BLaER1 treated with 17β-estradiol and CSF1 and Interleukin-3, amounts not matched to agents 10 nM and 100 nM (cell line): ENCODE data around the gene SLC16A4.
A peak's percentile ranks its signal among the peaks of the same experiment; 100 is the strongest.

ENCODE experiments used
- H3K27ac ChIP-seq, 11 experiments: shearing (Covaris generic); formaldehyde crosslinking; 2 replicates each; pipeline ENCODE4 v1.8.1; 2022
- H3K27me3 ChIP-seq, 11 experiments: shearing (Covaris generic); formaldehyde crosslinking; 2 replicates each; pipeline ENCODE4 v1.8.1; 2022
- H3K36me3 ChIP-seq, 11 experiments: shearing (Covaris generic); formaldehyde crosslinking; 2 replicates each; pipeline ENCODE4 v1.8.1; 2022
- H3K4me1 ChIP-seq, 10 experiments: shearing (Covaris generic); formaldehyde crosslinking; 2 replicates each; pipeline ENCODE4 v1.8.1; 2022
- H3K4me2 ChIP-seq, 11 experiments: shearing (Covaris generic); formaldehyde crosslinking; 2 replicates each; pipeline ENCODE4 v1.8.1; 2022
- H3K4me3 ChIP-seq, 10 experiments: shearing (Covaris generic); formaldehyde crosslinking; 2 replicates each; pipeline ENCODE4 v1.8.1; 2022
- H3K9ac ChIP-seq, 11 experiments: shearing (Covaris generic); formaldehyde crosslinking; 2 replicates each; pipeline ENCODE4 v1.8.1; 2022
- H3K9me3 ChIP-seq, 11 experiments: shearing (Covaris generic); formaldehyde crosslinking; replicated peaks in 1 of 11; 2 replicates each; pipeline ENCODE4 v1.8.1; 2022
- H4K20me1 ChIP-seq, 11 experiments: shearing (Covaris generic); formaldehyde crosslinking; 2 replicates each; pipeline ENCODE4 v1.8.1; 2022
- Cebpa-rat ChIP-seq, 11 experiments: shearing (Covaris generic); IDR thresholded peaks; 2 replicates each; pipeline ENCODE4 v1.8.1; 2022

SLC16A4 gene

DNA sequence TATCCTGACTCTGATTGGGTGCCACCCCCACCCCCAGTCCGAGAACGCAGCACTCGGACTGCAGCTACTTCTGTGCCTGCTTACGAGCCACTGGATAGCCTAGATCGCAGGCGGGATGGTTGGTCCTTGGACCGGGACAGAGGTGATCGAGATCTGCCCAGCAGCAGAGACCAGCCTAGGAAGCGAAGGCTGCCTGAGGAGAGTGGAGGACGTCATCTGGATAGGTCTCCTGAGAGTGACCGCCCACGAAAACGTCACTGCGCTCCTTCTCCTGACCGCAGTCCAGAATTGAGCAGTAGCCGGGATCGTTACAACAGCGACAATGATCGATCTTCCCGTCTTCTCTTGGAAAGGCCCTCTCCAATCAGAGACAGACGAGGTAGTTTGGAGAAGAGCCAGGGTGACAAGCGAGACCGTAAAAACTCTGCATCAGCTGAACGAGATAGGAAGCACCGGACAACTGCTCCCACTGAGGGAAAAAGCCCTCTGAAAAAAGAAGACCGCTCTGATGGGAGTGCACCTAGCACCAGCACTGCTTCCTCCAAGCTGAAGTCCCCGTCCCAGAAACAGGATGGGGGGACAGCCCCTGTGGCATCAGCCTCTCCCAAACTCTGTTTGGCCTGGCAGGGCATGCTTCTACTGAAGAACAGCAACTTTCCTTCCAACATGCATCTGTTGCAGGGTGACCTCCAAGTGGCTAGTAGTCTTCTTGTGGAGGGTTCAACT is 49.5 kb downstream of the SLC16A4 start:
- no peak for TF ChIP-seq Cebpa-rat (IDR thresholded peaks at IDR 0.05)
- Histone ChIP-seq H3K36me3 (peaks cover 40 to 62% (median 60%) of the 10 kb centered on the region in 11 experiments), H4K20me1 (peaks cover 64 to 68% (median 66%) of the 10 kb centered on the region in 11 experiments), H3K27me3 (no peaks in the 10 kb centered on the region), H3K4me2 (peak overlapping the region; percentile 78 to 97 (median 95)), H3K9ac (peak overlapping the region; percentile 57 to 99 (median 98); a peak in 19 of 22 replicates), H3K4me1 (peaks cover 53 to 74% (median 69%) of the 10 kb centered on the region in 10 experiments), H3K9me3 (no peaks in the 10 kb centered on the region), H3K4me3 (peak overlapping the region; percentile 25 to 96 (median 90); a peak in 19 of 20 replicates), H3K27ac (peak overlapping the region in 1 of 11 experiments; percentile 99; a peak in 2 of 22 replicates)

- Histone ChIP-seq H3K27me3 (no peaks in the 10 kb centered on the region), H3K36me3 (peaks cover 30 to 51% (median 48%) of the 10 kb centered on the region in 11 experiments), H3K4me2 (peak overlapping the region; percentile 78 to 97 (median 95)), H3K4me1 (peaks cover 49 to 70% (median 63%) of the 10 kb centered on the region in 10 experiments), H3K9ac (peak overlapping the region; percentile 92 to 99 (median 98)), H3K4me3 (peak overlapping the region; percentile 72 to 96 (median 90)), H4K20me1 (peaks cover 53 to 56% (median 55%) of the 10 kb centered on the region in 11 experiments), H3K27ac (peak overlapping the region; percentile 75 to 99 (median 98); a peak in 21 of 22 replicates), H3K9me3 (no peaks in the 10 kb centered on the region)
- no peak for TF ChIP-seq Cebpa-rat (IDR thresholded peaks at IDR 0.05)
These were observed 50.7 kb downstream of the SLC16A4 start for GRCh38 chr1:110340207-110340468.

GRCh38 chr1:110339407-110340206 is 51.2 kb downstream of the SLC16A4 start:
- H4K20me1 ChIP-seq: peaks cover 48 to 51% (median 50%) of the 10 kb centered on the region in 11 experiments
- no peaks in the 10 kb centered on the region for H3K27me3 ChIP-seq
- H3K9ac ChIP-seq: peak overlapping the region; percentile 92 to 99 (median 98)
- peak overlapping the region; percentile 78 to 97 (median 95) for H3K4me2 ChIP-seq
- peaks cover 49 to 65% (median 59%) of the 10 kb centered on the region in 10 experiments for H3K4me1 ChIP-seq
- peak overlapping the region; percentile 72 to 96 (median 90) for H3K4me3 ChIP-seq
- H3K9me3 ChIP-seq: no peaks in the 10 kb centered on the region
- H3K27ac ChIP-seq: peak overlapping the region; percentile 75 to 99 (median 98)
- no peak for TF ChIP-seq Cebpa-rat (IDR thresholded peaks at IDR 0.05)
- H3K36me3 ChIP-seq: peaks cover 30 to 45% (median 43%) of the 10 kb centered on the region in 11 experiments

DNA sequence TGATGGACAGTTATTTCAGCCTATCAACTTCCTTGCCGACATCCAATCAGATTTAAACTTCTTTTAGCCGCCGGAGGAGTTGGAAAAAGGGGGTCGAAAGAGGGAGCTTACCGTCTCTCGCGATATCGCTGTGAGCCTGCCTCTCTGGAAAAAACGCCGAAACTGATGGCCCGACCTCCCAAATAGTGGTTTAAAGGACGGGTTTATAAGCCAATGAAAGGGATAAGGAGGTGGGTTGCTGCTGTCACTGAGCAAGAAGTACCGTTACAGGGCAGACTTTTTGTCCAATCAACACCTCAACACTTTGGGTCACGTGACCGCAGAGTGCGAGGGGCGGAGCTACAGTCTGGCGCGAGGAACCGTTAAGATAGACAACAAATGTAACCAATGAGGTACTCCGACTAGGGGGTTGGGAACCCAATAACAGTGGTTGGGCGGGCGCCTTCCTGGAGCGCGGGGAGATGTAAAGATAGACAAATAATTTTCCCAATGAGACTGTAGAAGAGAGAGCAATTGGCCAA is 51.9 kb downstream of the SLC16A4 start, which contains the start of gene RBM15:
Gene RBM15, plus strand, starts transcription at position 492 of the 521 bp plus-strand sequence. Its CDS starts 29 bp downstream, at position 521.
- no peaks in the 10 kb centered on the region for H3K27me3 ChIP-seq
- TF ChIP-seq Cebpa-rat (IDR thresholded peaks at IDR 0.05): no peak
- H3K27ac ChIP-seq: peak within 1 kb of the TSS; percentile 93 to 99 (median 98)
- H3K4me1 ChIP-seq: peaks cover 48 to 58% (median 53%) of the 10 kb centered on the region in 10 experiments
- peak within 1 kb of the TSS; percentile 92 to 99 (median 98) for H3K9ac ChIP-seq
- H4K20me1 ChIP-seq: peaks cover 41 to 44% (median 43%) of the 10 kb centered on the region in 11 experiments
- peaks cover 25 to 39% (median 37%) of the 10 kb centered on the region in 11 experiments for H3K36me3 ChIP-seq
- peak within 1 kb of the TSS; percentile 72 to 96 (median 90) for H3K4me3 ChIP-seq
- H3K9me3 ChIP-seq: no peaks in the 10 kb centered on the region
- H3K4me2 ChIP-seq: peak within 1 kb of the TSS; percentile 91 to 97 (median 95)

DNA sequence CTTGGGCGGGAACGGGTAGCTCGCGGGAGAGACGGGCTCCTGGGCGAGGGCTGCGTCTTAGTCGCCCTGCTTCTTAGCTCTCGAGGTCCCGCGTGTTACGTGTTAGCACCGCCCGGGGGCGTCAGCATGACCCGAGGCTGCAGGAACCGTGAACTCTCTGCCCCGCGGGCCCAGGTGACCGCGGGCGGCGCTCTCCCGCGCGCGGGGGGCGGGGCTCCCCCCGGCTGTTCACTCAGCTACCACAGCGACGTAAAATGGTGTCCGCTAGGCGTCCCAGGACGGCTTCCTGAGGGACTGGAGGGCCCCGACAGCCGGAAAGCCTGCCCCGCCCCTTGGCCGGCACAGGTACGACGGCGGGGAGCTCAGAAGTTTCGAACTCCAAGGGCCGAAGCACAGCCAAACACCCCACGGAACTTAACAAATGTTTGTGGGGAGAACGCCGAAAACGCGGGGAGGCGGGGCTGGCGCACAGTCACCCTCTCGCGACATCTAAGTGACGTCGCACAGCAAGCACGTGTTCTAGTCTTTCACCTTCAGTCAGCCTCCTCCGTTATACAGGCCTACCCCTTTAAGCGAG is 52.4 kb downstream of the SLC16A4 start:
- Histone ChIP-seq H3K36me3 (peaks cover 21 to 33% (median 31%) of the 10 kb centered on the region in 11 experiments), H3K27ac (peak overlapping the region; percentile 93 to 99 (median 98)), H3K9me3 (no peaks in the 10 kb centered on the region), H3K27me3 (no peaks in the 10 kb centered on the region), H3K9ac (peak overlapping the region; percentile 92 to 99 (median 98)), H3K4me1 (peaks cover 42 to 53% (median 47%) of the 10 kb centered on the region in 10 experiments), H4K20me1 (peaks cover 36 to 39% (median 38%) of the 10 kb centered on the region in 11 experiments), H3K4me2 (peak overlapping the region; percentile 80 to 96 (median 91)), H3K4me3 (peak overlapping the region; percentile 72 to 96 (median 90))
- TF ChIP-seq Cebpa-rat (IDR thresholded peaks at IDR 0.05): no peak

DNA sequence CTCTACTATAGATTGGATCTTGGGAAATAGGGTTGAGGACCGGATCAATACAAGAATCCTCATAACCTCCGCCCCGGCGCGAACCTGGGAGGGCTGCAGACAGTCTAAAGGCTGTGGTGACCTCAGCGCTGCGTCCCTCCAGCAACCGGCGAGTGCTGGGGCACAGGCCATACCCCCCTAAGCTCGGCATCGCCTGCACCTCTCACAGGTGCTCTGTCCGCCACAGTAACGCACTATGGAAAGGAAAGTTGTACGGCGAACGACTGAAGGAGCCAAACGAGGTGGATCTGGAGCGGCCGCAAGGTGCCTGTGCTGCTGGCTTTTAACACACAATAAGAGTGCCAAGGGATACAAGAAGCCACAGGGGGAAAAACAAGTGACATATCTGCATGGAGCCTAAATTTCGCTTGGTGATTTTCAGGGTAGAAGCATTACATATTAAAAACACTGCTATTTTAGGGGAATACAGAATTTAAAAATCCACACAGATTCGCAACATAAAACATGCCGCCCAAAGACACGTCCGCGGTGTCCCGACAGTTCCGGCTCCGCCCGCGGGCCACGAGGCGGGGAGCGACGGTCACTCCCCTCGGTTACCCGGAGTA is 53.0 kb downstream of the SLC16A4 start:
- Histone ChIP-seq H4K20me1 (peaks cover 30 to 33% (median 32%) of the 10 kb centered on the region in 11 experiments; a peak in 21 of 22 replicates), H3K4me3 (peak overlapping the region; percentile 72 to 96 (median 90)), H3K27me3 (no peaks in the 10 kb centered on the region), H3K4me1 (peaks cover 36 to 47% (median 41%) of the 10 kb centered on the region in 10 experiments), H3K36me3 (peaks cover 18 to 27% (median 25%) of the 10 kb centered on the region in 11 experiments), H3K27ac (peak overlapping the region; percentile 93 to 99 (median 98)), H3K4me2 (peak overlapping the region; percentile 80 to 96 (median 91)), H3K9me3 (no peaks in the 10 kb centered on the region), H3K9ac (peak overlapping the region; percentile 92 to 99 (median 98))
- no peak for TF ChIP-seq Cebpa-rat (IDR thresholded peaks at IDR 0.05)

DNA sequence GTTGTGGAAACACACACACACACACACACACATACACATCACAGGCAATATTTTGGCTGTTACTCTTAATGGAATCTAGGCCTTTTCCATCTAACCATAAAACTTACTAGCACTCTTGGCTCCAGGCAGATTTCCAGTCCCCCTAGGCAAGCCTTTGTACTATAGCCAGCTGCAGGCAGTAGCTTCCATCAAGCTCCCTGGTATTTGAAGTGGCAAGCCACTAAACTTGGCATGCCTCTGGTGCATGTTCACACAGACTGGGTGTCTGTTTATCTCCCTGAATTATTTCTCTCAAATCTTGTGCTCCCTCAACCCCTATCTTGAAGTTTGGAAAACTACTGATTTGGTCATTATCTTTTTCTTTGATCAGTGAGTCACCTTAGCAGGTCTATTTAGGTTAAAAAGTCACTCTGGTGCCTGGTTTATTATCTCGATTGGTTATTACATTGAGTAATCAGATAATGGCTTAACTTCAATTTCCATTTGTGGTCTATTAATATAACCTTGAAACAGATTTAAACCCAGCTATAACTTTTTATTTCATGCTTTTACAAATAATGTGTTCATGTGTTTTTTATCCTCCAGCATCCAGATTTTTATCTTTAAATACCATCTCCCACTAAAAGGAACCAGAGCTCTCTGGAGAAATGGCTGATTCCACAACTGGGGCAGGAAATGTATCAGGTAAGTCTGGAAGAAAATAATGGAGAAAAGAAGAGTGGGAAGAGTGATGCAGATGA is 54.4 kb downstream of the SLC16A4 start:
- peaks cover 24 to 34% (median 28%) of the 10 kb centered on the region in 10 experiments for H3K4me1 ChIP-seq
- H3K4me2 ChIP-seq: peak overlapping the region; percentile 80 to 96 (median 91); a peak in 21 of 22 replicates
- H3K4me3 ChIP-seq: peak overlapping the region in 1 of 10 experiments; percentile 72; a peak in 2 of 20 replicates
- no peak for TF ChIP-seq Cebpa-rat (IDR thresholded peaks at IDR 0.05)
- peak overlapping the region in 5 of 11 experiments; percentile 12 to 99 (median 95); a peak in 5 of 22 replicates for H3K9ac ChIP-seq
- no peak overlapping the region for H3K27ac ChIP-seq
- peaks cover 9 to 14% (median 12%) of the 10 kb centered on the region in 11 experiments for H3K36me3 ChIP-seq
- H3K27me3 ChIP-seq: no peaks in the 10 kb centered on the region
- H4K20me1 ChIP-seq: peaks cover 17 to 20% (median 18%) of the 10 kb centered on the region in 11 experiments; a peak in 21 of 22 replicates
- no peaks in the 10 kb centered on the region for H3K9me3 ChIP-seq
